Kidney (tissue), 14 donors: Measurements from ENCODE around the gene CTAG1B. TPM values are rescaled to one million over a fixed set of nuclear protein-coding genes. Genes with fewer than 3 reads are reported as not detected.
"Not testable (repeated sequence)": the region's sequence is repeated elsewhere in the genome, so short reads cannot be mapped to it uniquely, and the experiment has no call there.

ENCODE experiments used
- DNase-seq, 5 donors: peaks; one replicate each; pipeline ENCODE4 v3.0.0-alpha.2; 2013 to 2020
- FAIRE-seq: peaks from 2 replicates; lab custom pipeline; 2012; peaks lifted over from hg19 to GRCh38; lab: Jason Lieb, UNC
- H3K27ac ChIP-seq, 2 donors: one replicate each; pipeline ENCODE4 v1.7.0; 2013; ENCODE audit warnings: low read depth in 2 of 2, low read length in 2 of 2, inconsistent platforms in 1 of 2
- H3K27me3 ChIP-seq: one replicate; pipeline ENCODE4 v1.7.1; 2013; ENCODE audit warnings: low read length, inconsistent platforms; ENCODE audit not compliant: control insufficient read depth, insufficient read depth
- H3K36me3 ChIP-seq, 3 donors: one replicate each; pipeline versions ENCODE4 v1.7.0 to v1.7.1; 2013; ENCODE audit warnings: low read length in 3 of 3, control low read depth in 1 of 3, inconsistent platforms in 1 of 3; ENCODE audit not compliant: insufficient read depth in 3 of 3, control insufficient read depth in 2 of 3
- H3K4me1 ChIP-seq, 3 donors: one replicate each; pipeline versions ENCODE4 v1.7.0 to v1.7.1; 2013; ENCODE audit warnings: low read length in 3 of 3, inconsistent platforms in 1 of 3, low read depth in 1 of 3; ENCODE audit not compliant: control insufficient read depth in 2 of 3, insufficient read depth in 2 of 3
- H3K4me3 ChIP-seq, 3 donors: one replicate each; pipeline versions ENCODE4 v1.7.0 to v1.8.1; 2013; ENCODE audit warnings: low read length in 3 of 3, control low read depth in 1 of 3, inconsistent platforms in 1 of 3
- H3K9ac ChIP-seq, 3 donors: one replicate each; pipeline versions ENCODE4 v1.7.0 to v1.7.1; 2013; ENCODE audit warnings: low read length in 3 of 3, control low read depth in 1 of 3, inconsistent platforms in 1 of 3
- H3K9me3 ChIP-seq, 3 donors: one replicate each; pipeline versions ENCODE4 v1.7.0 to v1.7.1; 2013; ENCODE audit warnings: low read length in 3 of 3, control low read depth in 1 of 3, inconsistent platforms in 1 of 3; ENCODE audit not compliant: control insufficient read depth in 2 of 3, insufficient read depth in 1 of 3
- intact Hi-C: fragments of 100-400 bp; cut with DNase I; formaldehyde crosslinking; loops from one replicate; pipeline ENCODE4 v1.11.1; 2022
- polyA plus RNA-seq: library from polyadenylated mRNA; stranded (reverse); fragments of 350-450 nt; fragmentation: Illumina TruSeq; extraction: RNeasy Lipid Tissue Mini Kit (QIAGEN cat#74804); gene quantifications from one replicate; pipeline ENCODE4 v1.2.3, GENCODE V29; 2014; ENCODE audit warnings: low read depth, low replicate concordance; ENCODE audit not compliant: insufficient read depth
- total RNA-seq: library from RNA; stranded (reverse); fragmentation: NEBNext Ultra II Directional; extraction: Animal tissue kit (Norgen Biotek cat#: 25700); gene quantifications from one replicate; pipeline ENCODE4 v1.2.1, GENCODE V29; 2021
- TF ChIP-seq, protein P1 (sequence below): IDR thresholded peaks from 3 replicates; pipeline ENCODE4 v1.5.1; 2012; ENCODE audit warnings: mild to moderate bottlenecking, moderate library complexity, borderline replicate concordance; ENCODE audit not compliant: insufficient read depth; ENCODE audit errors: extremely low read depth
- donor health status: control.
- donor health status: control.
- donor health status: control.
- donor health status: control.
- donor health status: control.
- donor health status: DM: yes; HTN: yes; CAD: no.
- donor health status: Normal renal cell carcinoma (clear cell type).

CTAG1B gene
- total and polyA plus RNA-seq, 2 donors from 2014 or later: not detected

DNA sequence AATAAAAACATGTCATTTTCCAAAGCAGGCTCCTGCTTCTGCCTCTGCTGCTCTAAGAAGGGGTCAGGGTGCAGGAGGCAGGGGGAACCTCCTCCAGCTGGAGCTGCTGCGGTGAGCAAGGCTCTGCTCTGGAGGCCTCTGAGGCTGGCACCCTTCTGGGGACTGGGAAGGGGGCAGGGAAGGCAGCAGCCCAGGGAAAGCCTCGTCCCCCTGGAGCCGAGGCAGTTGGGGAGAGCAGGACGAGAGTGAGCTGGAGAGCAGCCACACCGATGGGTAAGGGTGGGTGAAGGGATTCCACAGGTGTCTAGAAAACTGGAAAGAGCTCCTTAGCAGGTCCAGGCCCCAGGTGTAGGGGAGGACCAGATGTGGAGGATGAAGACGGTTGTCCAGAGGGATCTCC is 36.3 kb upstream of the CTAG1B start:
- no peaks in the 10 kb centered on the region for H3K27me3 ChIP-seq

DNA sequence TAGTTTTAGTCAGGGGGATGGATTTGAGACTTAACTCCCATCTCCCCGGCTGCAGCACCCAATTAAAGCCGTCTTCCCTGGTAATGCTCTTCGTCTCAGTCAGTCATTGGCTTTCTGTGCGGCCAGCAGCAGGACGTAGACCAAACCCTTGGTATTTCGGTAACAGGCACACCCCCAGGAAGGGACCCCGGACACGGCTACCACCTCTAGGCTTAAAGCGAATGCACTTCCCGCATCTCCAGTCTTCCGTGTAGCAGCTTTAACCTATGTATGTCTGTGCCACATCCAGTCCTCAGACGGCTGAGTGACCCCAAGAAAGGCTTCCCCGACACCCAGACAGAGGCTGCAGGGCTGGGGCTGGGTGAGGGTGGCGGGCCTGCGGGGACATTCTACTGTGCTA is 35.8 kb upstream of the CTAG1B start:
- Histone ChIP-seq H3K4me1 (no peaks in the 10 kb centered on the region), H3K27ac (no peak overlapping the region), H3K4me3 (no peak overlapping the region), H3K27me3 (no peaks in the 10 kb centered on the region), H3K9me3 (no peaks in the 10 kb centered on the region), H3K36me3 (no peaks in the 10 kb centered on the region), H3K9ac (no peak overlapping the region)
- intact Hi-C loops: no loop called here
- TF ChIP-seq, protein P1, sequence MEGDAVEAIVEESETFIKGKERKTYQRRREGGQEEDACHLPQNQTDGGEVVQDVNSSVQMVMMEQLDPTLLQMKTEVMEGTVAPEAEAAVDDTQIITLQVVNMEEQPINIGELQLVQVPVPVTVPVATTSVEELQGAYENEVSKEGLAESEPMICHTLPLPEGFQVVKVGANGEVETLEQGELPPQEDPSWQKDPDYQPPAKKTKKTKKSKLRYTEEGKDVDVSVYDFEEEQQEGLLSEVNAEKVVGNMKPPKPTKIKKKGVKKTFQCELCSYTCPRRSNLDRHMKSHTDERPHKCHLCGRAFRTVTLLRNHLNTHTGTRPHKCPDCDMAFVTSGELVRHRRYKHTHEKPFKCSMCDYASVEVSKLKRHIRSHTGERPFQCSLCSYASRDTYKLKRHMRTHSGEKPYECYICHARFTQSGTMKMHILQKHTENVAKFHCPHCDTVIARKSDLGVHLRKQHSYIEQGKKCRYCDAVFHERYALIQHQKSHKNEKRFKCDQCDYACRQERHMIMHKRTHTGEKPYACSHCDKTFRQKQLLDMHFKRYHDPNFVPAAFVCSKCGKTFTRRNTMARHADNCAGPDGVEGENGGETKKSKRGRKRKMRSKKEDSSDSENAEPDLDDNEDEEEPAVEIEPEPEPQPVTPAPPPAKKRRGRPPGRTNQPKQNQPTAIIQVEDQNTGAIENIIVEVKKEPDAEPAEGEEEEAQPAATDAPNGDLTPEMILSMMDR: no peak
- DNase-seq (no peak), FAIRE-seq (no peak)

More for the DNA sequence above, 36.3 kb upstream of the CTAG1B start:
- Histone ChIP-seq H3K27ac (no peak overlapping the region), H3K4me1 (no peaks in the 10 kb centered on the region), H3K9me3 (no peaks in the 10 kb centered on the region), H3K9ac (no peak overlapping the region), H3K4me3 (no peak overlapping the region), H3K36me3 (no peaks in the 10 kb centered on the region)
- TF ChIP-seq, protein P1: no peak
- DNase-seq: peak in 1 of 5 donors; percentile 53
- intact Hi-C loops: no loop called here
- no peak for FAIRE-seq

DNA sequence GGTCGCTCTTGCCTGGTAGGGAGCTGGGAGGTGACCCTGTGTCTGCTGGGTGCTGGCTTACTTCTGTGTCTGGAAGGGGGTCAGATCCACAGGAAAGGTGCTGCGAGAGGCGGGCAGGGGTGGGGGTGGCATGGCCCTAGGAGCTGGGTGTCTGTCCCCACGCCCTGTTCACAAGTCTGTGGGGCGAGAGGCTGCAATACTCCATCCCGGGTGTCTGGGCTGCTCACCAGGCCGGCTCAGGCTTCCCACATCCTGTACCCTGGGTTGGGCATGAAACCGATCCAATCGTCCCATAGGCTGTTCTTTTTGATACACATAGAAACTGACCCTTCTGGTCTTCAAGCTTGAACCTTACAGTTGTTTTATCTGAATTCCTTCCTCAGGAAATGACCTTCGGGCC is 35.3 kb upstream of the CTAG1B start:
- DNase-seq: no peak

DNA sequence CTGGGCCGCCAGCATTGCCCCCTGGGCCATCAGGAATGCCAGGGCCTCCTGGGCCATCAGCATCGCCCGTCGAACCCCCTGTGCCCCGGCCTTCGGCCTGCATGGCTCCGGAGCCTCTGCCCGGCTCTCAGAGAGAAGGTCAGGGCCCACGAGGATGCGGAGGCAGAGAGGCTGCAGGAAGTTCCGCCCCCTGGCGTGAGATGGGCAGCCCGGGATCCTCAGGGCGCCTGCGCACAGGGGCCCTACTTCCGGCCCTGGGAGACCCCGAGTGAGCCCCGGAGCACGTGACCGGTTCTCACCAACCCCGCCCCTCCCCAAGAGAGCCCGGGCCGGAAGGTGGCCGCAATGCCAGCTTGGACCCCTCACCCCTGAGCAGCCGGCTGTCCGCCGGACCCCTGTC is 34.3 kb upstream of the CTAG1B start, which contains the start of gene CTAG2:
TSS of gene CTAG2 (minus strand) at position 167 of the 400 bp plus-strand sequence. CDS start at position 103, 64 bp downstream.
- FAIRE-seq, H3K9ac ChIP-seq, H3K4me3 ChIP-seq, H3K27me3 ChIP-seq, intact Hi-C loops, DNase-seq, H3K36me3 ChIP-seq, H3K4me1 ChIP-seq, H3K27ac ChIP-seq, H3K9me3 ChIP-seq: not testable (repeated sequence)

More for the DNA sequence above, 35.3 kb upstream of the CTAG1B start:
- Histone ChIP-seq H3K4me1 (no peaks in the 10 kb centered on the region), H3K27me3 (no peaks in the 10 kb centered on the region), H3K27ac (no peak overlapping the region), H3K9me3 (no peaks in the 10 kb centered on the region), H3K9ac (no peak overlapping the region), H3K4me3 (no peak overlapping the region), H3K36me3 (no peaks in the 10 kb centered on the region)
- intact Hi-C loops: no loop called here
- TF ChIP-seq, protein P1: no peak
- no peak for FAIRE-seq
